Adrenal gland (tissue), 12 donors: ENCODE results near the gene SLC5A10. TPM values are rescaled to one million over a fixed set of nuclear protein-coding genes. Genes with fewer than 3 reads are reported as not detected.

Experiments
- DNase-seq, 7 donors: peaks; one replicate each; pipeline ENCODE4 v3.0.0-alpha.2; 2019 to 2020
- H3K27ac ChIP-seq, 5 donors: fragments of 200-600 bp; sonication (generic) in 4 of 5; 1 replicate in 3 of 5; 2 replicates in 2 of 5; pipeline versions ENCODE4 v1.5.1 to v1.8.0; 2016 to 2020; ENCODE audit warnings: mild to moderate bottlenecking in 1 of 5
- H3K27me3 ChIP-seq: fragments of 200-600 bp; 2 replicates; pipeline ENCODE4 v1.8.0; 2021
- H3K36me3 ChIP-seq, 2 donors: fragments of 200-600 bp; replicated peaks in 1 of 2; 1 replicate in 1 of 2; 2 replicates in 1 of 2; pipeline versions ENCODE4 v1.5.1 to v1.8.0; 2018 to 2022
- H3K4me1 ChIP-seq, 2 donors: fragments of 200-600 bp; replicated peaks in 1 of 2; 1 replicate in 1 of 2; 2 replicates in 1 of 2; pipeline versions ENCODE4 v1.5.1 to v1.8.0; 2018 to 2021
- H3K4me3 ChIP-seq, 4 donors: fragments of 200-600 bp; sonication (generic) in 3 of 4; one replicate each; pipeline ENCODE4 v1.5.1; 2016 to 2018
- H3K9me3 ChIP-seq, 3 donors: fragments of 200-600 bp; sonication (generic) in 1 of 3; replicated peaks in 1 of 3; 1 replicate in 2 of 3; 2 replicates in 1 of 3; pipeline versions ENCODE4 v1.5.1 to v1.8.0; 2016 to 2021
- CTCF ChIP-seq, 6 experiments: fragments of 450-650 bp in 4 of 6; fragments of 200-600 bp in 2 of 6; sonication (generic) in 1 of 6; IDR thresholded peaks; 1 replicate in 5 of 6; 2 replicates in 1 of 6; pipeline versions ENCODE4 v1.5.1 to v1.8.0; 2016 to 2021; ENCODE audit warnings: antibody characterized with exemption in 6 of 6, mild to moderate bottlenecking in 2 of 6, moderate library complexity in 1 of 6
- POLR2A ChIP-seq, 2 donors: fragments of 450-650 bp; IDR thresholded peaks; one replicate each; pipeline ENCODE4 v1.6.1; 2017; ENCODE audit warnings: antibody characterized with exemption in 2 of 2, mild to moderate bottlenecking in 2 of 2, moderate library complexity in 1 of 2
- WGBS, 4 donors: extraction: QIAGEN DNeasy Blood & Tissue Kit in 2 of 4; methylation state at CpG; one replicate each; pipeline versions ENCODE4 v1.1.5 to v1.1.7; 2013 to 2017; 5-methylcytosine and 5-hydroxymethylcytosine counted together
- intact Hi-C, 2 donors: fragments of 100-400 bp; cut with DNase I; formaldehyde crosslinking; loops; one replicate each; pipeline versions ENCODE4 v1.14.1 to v1.15.0; 2022 to 2023
- polyA plus RNA-seq, 3 donors: library from polyadenylated mRNA; stranded (reverse); fragments of 200-250 nt in 2 of 3; fragments of 350-450 nt in 1 of 3; fragmentation: Illumina TruSeq in 1 of 3; extraction: RNeasy Lipid Tissue Mini Kit (QIAGEN cat#74804) in 1 of 3; gene quantifications; one replicate each; pipeline ENCODE4 v1.2.3, GENCODE V29; 2013 to 2014
- total RNA-seq, 9 donors: library from RNA; depleted of rRNA in 4 of 9; stranded (reverse); fragments of >200 nt in 4 of 9; fragments of 120-200 nt in 1 of 9; fragmentation: NEBNext Ultra II Directional in 1 of 9; extraction: Animal tissue kit (Norgen Biotek cat#: 25700) in 1 of 9; gene quantifications; one replicate each; pipeline versions ENCODE4 v1.1.0 to v1.2.4, GENCODE V29; 2013 to 2023
- donor health status: healthy with polysubstance abuse.
- donor health status: Bipolar disorder and iron deficiency.
- donor health status: DM: yes; HTN: yes; CAD: no.
- donor health status: DM: no; HTN: no; CAD: no.
- donor health status: DM: no; HTN: no; CAD: no.
- donor health status: DM: yes; HTN: yes; CAD: no.

SLC5A10 gene
- total and polyA plus RNA-seq, 12 donors = 0.16 to 0.94 (median 0.22) TPM; not detected in 8

GRCh38 chr17:18965530-18966236, 13.7 kb downstream of the SLC5A10 start:
- H3K9me3 ChIP-seq = no peaks in the 10 kb centered on the region
- H3K36me3 ChIP-seq = no peaks in the 10 kb centered on the region
- H3K27me3 ChIP-seq = no peaks in the 10 kb centered on the region
- no peak overlapping the region for H3K4me3 ChIP-seq
- DNase-seq = no peak
- no peak overlapping the region for H3K27ac ChIP-seq
- TF ChIP-seq CTCF (IDR thresholded peaks at IDR 0.05) (no peak), POLR2A (IDR thresholded peaks at IDR 0.05) (no peak)
- WGBS, 4 donors = 74 to 81% (median 76%) methylated on average over 10 to 14 of the region's 14 CpGs
- intact Hi-C loops = no loop called here
- H3K4me1 ChIP-seq = no peaks in the 10 kb centered on the region

GRCh38 chr17:18966831-18967624, 15.1 kb downstream of the SLC5A10 start:
- no peak for TF ChIP-seq CTCF (IDR thresholded peaks at IDR 0.05)
- no peak for TF ChIP-seq POLR2A (IDR thresholded peaks at IDR 0.05)
- Histone ChIP-seq H3K9me3 (no peaks in the 10 kb centered on the region), H3K27me3 (no peaks in the 10 kb centered on the region), H3K4me3 (no peak overlapping the region), H3K36me3 (no peaks in the 10 kb centered on the region), H3K27ac (no peak overlapping the region), H3K4me1 (no peaks in the 10 kb centered on the region)
- WGBS, 4 donors = 72 to 84% (median 76%) methylated on average over 12 to 19 of the region's 19 CpGs
- DNase-seq = no peak
- intact Hi-C loops = no loop called here

- H3K9me3 ChIP-seq = no peaks in the 10 kb centered on the region
- no peaks in the 10 kb centered on the region for H3K27me3 ChIP-seq
- intact Hi-C loops = no loop called here
- TF ChIP-seq POLR2A (IDR thresholded peaks at IDR 0.05) = no peak
- no peak for DNase-seq
- H3K4me1 ChIP-seq = no peaks in the 10 kb centered on the region
- WGBS, 4 donors = 66 to 100% (median 73%) methylated on average over 2 to 4 of the region's 4 CpGs
- H3K4me3 ChIP-seq = no peak overlapping the region
- H3K27ac ChIP-seq = no peak overlapping the region
- H3K36me3 ChIP-seq = no peaks in the 10 kb centered on the region
These were observed 16.0 kb downstream of the SLC5A10 start for GRCh38 chr17:18967916-18968315.

- Histone ChIP-seq H3K9me3 (no peaks in the 10 kb centered on the region), H3K36me3 (no peaks in the 10 kb centered on the region), H3K27me3 (no peaks in the 10 kb centered on the region), H3K27ac (no peak overlapping the region), H3K4me3 (no peak overlapping the region), H3K4me1 (no peaks in the 10 kb centered on the region)
- WGBS, 4 donors = 82 to 100% (median 88%) methylated on average over 2 to 4 of the region's 4 CpGs
- no peak for DNase-seq
- TF ChIP-seq CTCF (IDR thresholded peaks at IDR 0.05) = no peak
- intact Hi-C loops = no loop called here
These were observed 16.4 kb downstream of the SLC5A10 start for GRCh38 chr17:18968345-18968744.
